ENCODE measurements around the gene DUSP18.

DNA sequence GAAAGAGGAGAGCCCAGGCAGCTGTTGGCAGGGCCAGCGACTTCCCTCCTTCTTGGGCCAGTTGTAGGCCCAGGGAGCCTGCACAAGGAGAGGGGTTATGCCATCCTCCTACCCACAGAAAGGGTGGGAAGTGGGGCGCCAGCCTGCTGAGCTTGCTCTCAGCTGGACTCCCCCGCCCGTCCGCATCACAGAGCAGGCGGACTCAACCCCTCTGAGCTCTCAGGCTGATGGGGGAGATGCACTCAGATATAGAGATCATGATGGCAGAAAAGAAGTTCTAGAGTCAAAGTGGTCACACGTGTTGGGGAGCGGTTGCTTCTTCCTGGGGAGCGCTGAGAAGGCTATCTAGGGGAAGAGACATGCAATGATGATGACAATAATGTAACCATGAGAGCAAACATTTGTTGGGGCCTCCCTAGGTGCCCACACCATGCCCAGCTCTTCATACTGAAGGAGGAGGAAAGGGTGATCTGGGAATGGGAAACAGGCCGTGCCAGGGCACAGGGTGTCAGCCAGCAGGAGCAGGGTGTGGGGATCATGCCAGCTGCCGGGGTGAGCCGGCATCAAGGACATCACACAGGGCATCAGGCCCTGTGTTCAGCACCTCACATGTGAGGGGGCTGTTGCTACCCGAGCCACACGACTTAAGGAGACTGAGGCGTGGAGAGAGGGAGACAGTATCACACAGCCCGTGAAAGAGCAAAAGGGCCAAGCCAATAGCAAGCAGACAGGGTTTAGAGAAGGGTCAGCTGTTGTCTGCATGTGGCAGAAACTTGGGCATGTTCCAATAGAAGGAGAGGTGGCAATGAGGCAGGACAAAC, 24.4 kb downstream of the DUSP18 start:
- TF ChIP-seq, protein P1, sequence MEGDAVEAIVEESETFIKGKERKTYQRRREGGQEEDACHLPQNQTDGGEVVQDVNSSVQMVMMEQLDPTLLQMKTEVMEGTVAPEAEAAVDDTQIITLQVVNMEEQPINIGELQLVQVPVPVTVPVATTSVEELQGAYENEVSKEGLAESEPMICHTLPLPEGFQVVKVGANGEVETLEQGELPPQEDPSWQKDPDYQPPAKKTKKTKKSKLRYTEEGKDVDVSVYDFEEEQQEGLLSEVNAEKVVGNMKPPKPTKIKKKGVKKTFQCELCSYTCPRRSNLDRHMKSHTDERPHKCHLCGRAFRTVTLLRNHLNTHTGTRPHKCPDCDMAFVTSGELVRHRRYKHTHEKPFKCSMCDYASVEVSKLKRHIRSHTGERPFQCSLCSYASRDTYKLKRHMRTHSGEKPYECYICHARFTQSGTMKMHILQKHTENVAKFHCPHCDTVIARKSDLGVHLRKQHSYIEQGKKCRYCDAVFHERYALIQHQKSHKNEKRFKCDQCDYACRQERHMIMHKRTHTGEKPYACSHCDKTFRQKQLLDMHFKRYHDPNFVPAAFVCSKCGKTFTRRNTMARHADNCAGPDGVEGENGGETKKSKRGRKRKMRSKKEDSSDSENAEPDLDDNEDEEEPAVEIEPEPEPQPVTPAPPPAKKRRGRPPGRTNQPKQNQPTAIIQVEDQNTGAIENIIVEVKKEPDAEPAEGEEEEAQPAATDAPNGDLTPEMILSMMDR (IDR thresholded peaks at IDR 0.05): no peak
- no peak for TF ChIP-seq POLR2A (IDR thresholded peaks at IDR 0.05)
